Caco-2 (cell line): Measurements from ENCODE around the gene SFXN1. TPM values are rescaled to one million over a fixed set of nuclear protein-coding genes. Genes with fewer than 3 reads are reported as not detected.

Source experiments
- BruUV-seq: library from RNA; stranded (reverse); fragments of 400-500 nt; replicated peaks from 2 replicates; lab custom pipeline; 2021; lab: Mats Ljungman, UMichigan
- CTCF ChIA-PET: fragments of 300-600 bp; sonication (Branson Sonifier 250); formaldehyde crosslinking; loops from one replicate; lab custom pipeline; 2022; ENCODE audit warnings: antibody characterized with exemption; lab: Charles Lee
- POLR2A ChIA-PET: fragments of 300-600 bp; sonication (Branson Sonifier 250); formaldehyde crosslinking; loops from one replicate; lab custom pipeline; 2022; ENCODE audit warnings: antibody characterized with exemption; lab: Charles Lee
- DNase-seq, 2 experiments: peaks; one replicate each; pipeline versions ENCODE4 v3.0.0 to v3.0.0-alpha.2; 2020 to 2022
- H3K27me3 ChIP-seq: replicated peaks from 2 replicates; pipeline ENCODE4 v1.6.0; 2011; ENCODE audit warnings: low read length; ENCODE audit not compliant: control insufficient read depth, insufficient read depth
- H3K36me3 ChIP-seq: 2 replicates; pipeline ENCODE4 v1.5.1; 2011; ENCODE audit warnings: low read length; ENCODE audit not compliant: control insufficient read depth, insufficient read depth
- H3K4me1 ChIP-seq: fragments of 250-450 bp; sonication (Bioruptor Pico); 2 replicates; pipeline ENCODE4 v1.5.1; 2020; ENCODE audit warnings: mild to moderate bottlenecking
- H3K4me3 ChIP-seq: 2 replicates; pipeline ENCODE4 v1.5.1; 2011; ENCODE audit warnings: low read depth, mild to moderate bottlenecking, control low read depth, low read length
- H3K9me3 ChIP-seq: fragments of 250-450 bp; sonication (Bioruptor Pico); 2 replicates; pipeline ENCODE4 v1.5.1; 2020; ENCODE audit warnings: mild to moderate bottlenecking, moderate library complexity
- H3K27ac Mint-ChIP-seq: one replicate; pipeline ENCODE4 v1.8.0; 2022; ENCODE audit warnings: mixed read lengths; ENCODE audit not compliant: unreplicated experiment
- H3K27me3 Mint-ChIP-seq: one replicate; pipeline ENCODE4 v1.8.0; 2022; ENCODE audit warnings: mixed read lengths; ENCODE audit not compliant: insufficient read depth, unreplicated experiment
- H3K36me3 Mint-ChIP-seq: one replicate; pipeline ENCODE4 v1.8.0; 2022; ENCODE audit warnings: mild to moderate bottlenecking, mixed read lengths; ENCODE audit not compliant: insufficient read depth, unreplicated experiment
- H3K4me1 Mint-ChIP-seq: one replicate; pipeline ENCODE4 v1.8.0; 2022; ENCODE audit warnings: low read depth, mixed read lengths; ENCODE audit not compliant: unreplicated experiment
- H3K4me3 Mint-ChIP-seq: one replicate; pipeline ENCODE4 v1.8.0; 2022; ENCODE audit warnings: mild to moderate bottlenecking, moderate library complexity, mixed read lengths; ENCODE audit not compliant: unreplicated experiment
- H3K9me3 Mint-ChIP-seq: one replicate; pipeline ENCODE4 v1.8.0; 2022; ENCODE audit warnings: mixed read lengths; ENCODE audit not compliant: unreplicated experiment
- intact Hi-C: fragments of 100-400 bp; cut with micrococcal nuclease; formaldehyde crosslinking; loops from one replicate; pipeline ENCODE4 v1.10.0; 2022; ENCODE audit not compliant: unreplicated experiment
- total RNA-seq: library from RNA; stranded (reverse); gene quantifications from 2 replicates; pipeline ENCODE4 v1.2.3, GENCODE V29; 2022
- TF ChIP-seq, protein P1 (sequence below), 2 experiments: fragments of 200-600 bp in 1 of 2; IDR thresholded peaks; 1 replicate in 1 of 2; 2 replicates in 1 of 2; pipeline versions ENCODE4 v1.5.1 to v1.8.0; 2011 to 2022; ENCODE audit warnings: antibody characterized with exemption in 1 of 2, control low read depth in 1 of 2, inconsistent platforms in 1 of 2, low read depth in 1 of 2, low read length in 1 of 2, mild to moderate bottlenecking in 1 of 2, moderate library complexity in 1 of 2; ENCODE audit not compliant: insufficient read depth in 1 of 2, severe bottlenecking in 1 of 2, unreplicated experiment in 1 of 2

The SFXN1 gene
- total RNA-seq, 1 experiment from 2014 or later = 104 TPM

DNA sequence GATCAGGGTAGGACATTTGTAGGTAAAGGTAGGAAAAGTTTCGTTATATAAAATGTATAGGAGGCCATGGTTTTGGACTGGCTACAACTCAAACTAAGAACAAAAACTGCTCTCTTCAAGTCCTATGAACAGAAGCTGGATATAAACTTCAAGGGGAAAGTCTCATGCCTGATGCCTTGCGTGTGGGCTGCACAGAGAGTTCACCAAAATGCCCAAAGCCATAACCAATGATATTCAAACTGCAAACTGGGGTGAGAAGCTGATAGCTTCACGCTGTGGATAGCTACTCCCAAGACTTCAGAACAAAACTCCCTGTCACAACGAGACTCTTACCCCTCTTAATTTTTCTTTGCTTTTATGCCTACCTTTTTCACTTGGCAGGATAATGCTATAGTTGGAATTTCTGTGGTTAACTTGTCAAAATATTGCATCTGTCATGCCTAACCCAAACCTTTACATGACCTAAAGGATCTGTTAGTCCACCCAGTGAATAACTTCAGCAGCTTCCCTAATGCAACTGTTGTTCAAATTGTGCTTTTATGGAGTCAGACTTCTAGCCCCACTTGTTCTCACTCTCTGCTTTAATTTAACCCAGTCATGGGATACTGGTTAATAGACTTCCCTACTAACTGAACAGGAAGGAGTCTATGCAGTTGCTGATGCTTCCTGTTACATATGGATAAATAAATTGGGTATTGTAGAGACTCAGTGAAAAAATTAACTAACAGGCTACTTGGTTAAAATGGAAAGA lies 71.9 kb downstream of the SFXN1 start:
- DNase-seq = no peak
- intact Hi-C loops = no loop called here
- ChIA-PET POLR2A (no interaction called here), CTCF (interaction anchor here (1.3 kb wide), 1 partner anchor 16 kb away, joined by 3 read pairs; no protein-coding TSS in a partner anchor)
- no TSS peak for BruUV-seq
- Histone ChIP-seq H3K36me3 (no peaks in the 10 kb centered on the region), H3K27me3 (no peaks in the 10 kb centered on the region), H3K4me3 (no peak overlapping the region), H3K4me1 (no peaks in the 10 kb centered on the region), H3K9me3 (no peaks in the 10 kb centered on the region)
- Mint-ChIP-seq H3K4me3 (no peak overlapping the region), H3K4me1 (peaks cover 6% of the 10 kb centered on the region), H3K36me3 (no peaks in the 10 kb centered on the region), H3K27ac (no peak overlapping the region), H3K9me3 (peaks cover 14% of the 10 kb centered on the region), H3K27me3 (peaks cover 11% of the 10 kb centered on the region)
- TF ChIP-seq, protein P1, sequence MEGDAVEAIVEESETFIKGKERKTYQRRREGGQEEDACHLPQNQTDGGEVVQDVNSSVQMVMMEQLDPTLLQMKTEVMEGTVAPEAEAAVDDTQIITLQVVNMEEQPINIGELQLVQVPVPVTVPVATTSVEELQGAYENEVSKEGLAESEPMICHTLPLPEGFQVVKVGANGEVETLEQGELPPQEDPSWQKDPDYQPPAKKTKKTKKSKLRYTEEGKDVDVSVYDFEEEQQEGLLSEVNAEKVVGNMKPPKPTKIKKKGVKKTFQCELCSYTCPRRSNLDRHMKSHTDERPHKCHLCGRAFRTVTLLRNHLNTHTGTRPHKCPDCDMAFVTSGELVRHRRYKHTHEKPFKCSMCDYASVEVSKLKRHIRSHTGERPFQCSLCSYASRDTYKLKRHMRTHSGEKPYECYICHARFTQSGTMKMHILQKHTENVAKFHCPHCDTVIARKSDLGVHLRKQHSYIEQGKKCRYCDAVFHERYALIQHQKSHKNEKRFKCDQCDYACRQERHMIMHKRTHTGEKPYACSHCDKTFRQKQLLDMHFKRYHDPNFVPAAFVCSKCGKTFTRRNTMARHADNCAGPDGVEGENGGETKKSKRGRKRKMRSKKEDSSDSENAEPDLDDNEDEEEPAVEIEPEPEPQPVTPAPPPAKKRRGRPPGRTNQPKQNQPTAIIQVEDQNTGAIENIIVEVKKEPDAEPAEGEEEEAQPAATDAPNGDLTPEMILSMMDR (IDR thresholded peaks at IDR 0.05; ENCODE audit: insufficient read depth in 1 of 2, low read depth in 1 of 2, low read length in 1 of 2, severe bottlenecking in 1 of 2, unreplicated experiment in 1 of 2) = no peak

DNA sequence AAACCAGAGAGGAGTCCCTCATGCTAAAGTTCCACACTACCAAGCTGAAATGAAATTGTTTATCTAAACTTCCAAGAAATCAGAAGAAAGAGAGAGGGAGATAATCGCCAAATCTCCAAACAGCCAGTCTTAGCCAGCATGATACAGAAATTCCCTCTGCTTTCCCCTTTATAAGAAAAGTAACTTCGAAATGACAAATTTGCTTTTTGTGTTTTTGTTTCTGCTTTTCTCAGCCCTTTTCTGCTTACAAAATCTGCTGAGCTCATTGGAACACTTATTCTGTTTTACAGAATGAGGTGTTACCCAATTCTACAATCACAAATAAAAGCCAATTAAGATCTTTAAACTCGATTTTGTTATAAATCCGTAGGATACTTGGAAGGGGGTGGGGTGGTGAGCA lies 72.9 kb downstream of the SFXN1 start:
- no peaks in the 10 kb centered on the region for H3K9me3 ChIP-seq
- Mint-ChIP-seq H3K4me3 (no peak overlapping the region), H3K9me3 (peaks cover 14% of the 10 kb centered on the region), H3K4me1 (peaks cover 6% of the 10 kb centered on the region), H3K36me3 (no peaks in the 10 kb centered on the region), H3K27ac (no peak overlapping the region), H3K27me3 (peaks cover 11% of the 10 kb centered on the region)
- no peaks in the 10 kb centered on the region for H3K27me3 ChIP-seq
- DNase-seq = no peak
- TF ChIP-seq, protein P1 (IDR thresholded peaks at IDR 0.05; ENCODE audit: insufficient read depth in 1 of 2, low read depth in 1 of 2, low read length in 1 of 2, severe bottlenecking in 1 of 2, unreplicated experiment in 1 of 2) = no peak
- BruUV-seq = no TSS peak
- H3K4me3 ChIP-seq = no peak overlapping the region
- H3K36me3 ChIP-seq = no peaks in the 10 kb centered on the region
- CTCF ChIA-PET = no interaction called here
- POLR2A ChIA-PET = no interaction called here
- intact Hi-C loops = no loop called here
- no peaks in the 10 kb centered on the region for H3K4me1 ChIP-seq

DNA sequence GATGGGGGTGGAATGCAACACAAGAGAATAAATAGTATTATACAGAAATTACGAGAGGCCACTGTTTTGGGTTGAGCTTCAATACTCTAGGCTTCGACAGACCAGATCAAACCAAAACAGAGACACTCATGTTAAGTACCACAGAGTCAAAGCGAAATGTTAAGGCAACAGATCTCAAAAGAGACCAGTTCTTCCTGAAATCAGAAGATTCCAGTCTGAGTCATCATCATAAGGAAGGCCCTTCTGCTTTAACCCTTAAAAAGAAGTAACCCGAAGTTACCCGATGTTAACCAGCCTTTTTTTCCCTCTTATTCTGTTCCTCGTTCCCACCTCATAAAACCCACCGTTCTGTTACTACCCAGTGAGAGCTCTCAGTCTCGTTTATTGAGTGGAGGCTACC lies 75.9 kb downstream of the SFXN1 start:
- DNase-seq = no peak
- no peaks in the 10 kb centered on the region for H3K36me3 ChIP-seq
- Mint-ChIP-seq H3K27ac (no peak overlapping the region), H3K4me3 (no peak overlapping the region), H3K27me3 (peaks cover 6% of the 10 kb centered on the region), H3K4me1 (peaks cover 6% of the 10 kb centered on the region), H3K9me3 (peaks cover 14% of the 10 kb centered on the region), H3K36me3 (peaks cover 6% of the 10 kb centered on the region)
- H3K9me3 ChIP-seq = no peaks in the 10 kb centered on the region
- no peaks in the 10 kb centered on the region for H3K27me3 ChIP-seq
- intact Hi-C loops = no loop called here
- POLR2A ChIA-PET = no interaction called here
- H3K4me3 ChIP-seq = no peak overlapping the region
- TF ChIP-seq, protein P1 (IDR thresholded peaks at IDR 0.05; ENCODE audit: insufficient read depth in 1 of 2, low read depth in 1 of 2, low read length in 1 of 2, severe bottlenecking in 1 of 2, unreplicated experiment in 1 of 2) = no peak
- CTCF ChIA-PET = no interaction called here
- no peaks in the 10 kb centered on the region for H3K4me1 ChIP-seq
- BruUV-seq = no TSS peak
